GM12874 (cell line): ENCODE measurements around the gene LYST.

Experiments
- TF ChIP-seq, protein P1 (sequence below): IDR thresholded peaks from 2 replicates; pipeline ENCODE4 v1.5.1; 2011; ENCODE audit warnings: low read depth, mild to moderate bottlenecking, control low read depth, low read length, moderate library complexity; ENCODE audit not compliant: insufficient read depth

The LYST gene

DNA sequence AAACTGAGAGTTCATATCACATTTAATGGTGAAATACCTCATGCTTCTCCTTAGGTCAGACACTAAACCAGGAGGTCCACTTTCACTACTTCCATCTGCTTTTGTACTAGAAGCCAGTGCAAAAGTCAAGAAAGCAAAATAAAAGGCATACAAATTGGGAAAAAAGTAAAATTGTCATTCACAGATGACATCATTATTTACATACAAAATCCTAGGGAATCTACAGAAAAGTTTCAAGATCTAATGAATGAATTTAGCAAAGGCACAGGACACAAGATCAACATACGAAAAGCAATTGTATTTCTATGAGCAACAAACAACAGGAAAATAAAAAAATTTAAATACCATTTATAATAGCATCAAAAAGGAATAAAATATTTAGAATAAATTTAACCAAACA, 41.5 kb downstream of the LYST start:
- TF ChIP-seq, protein P1, sequence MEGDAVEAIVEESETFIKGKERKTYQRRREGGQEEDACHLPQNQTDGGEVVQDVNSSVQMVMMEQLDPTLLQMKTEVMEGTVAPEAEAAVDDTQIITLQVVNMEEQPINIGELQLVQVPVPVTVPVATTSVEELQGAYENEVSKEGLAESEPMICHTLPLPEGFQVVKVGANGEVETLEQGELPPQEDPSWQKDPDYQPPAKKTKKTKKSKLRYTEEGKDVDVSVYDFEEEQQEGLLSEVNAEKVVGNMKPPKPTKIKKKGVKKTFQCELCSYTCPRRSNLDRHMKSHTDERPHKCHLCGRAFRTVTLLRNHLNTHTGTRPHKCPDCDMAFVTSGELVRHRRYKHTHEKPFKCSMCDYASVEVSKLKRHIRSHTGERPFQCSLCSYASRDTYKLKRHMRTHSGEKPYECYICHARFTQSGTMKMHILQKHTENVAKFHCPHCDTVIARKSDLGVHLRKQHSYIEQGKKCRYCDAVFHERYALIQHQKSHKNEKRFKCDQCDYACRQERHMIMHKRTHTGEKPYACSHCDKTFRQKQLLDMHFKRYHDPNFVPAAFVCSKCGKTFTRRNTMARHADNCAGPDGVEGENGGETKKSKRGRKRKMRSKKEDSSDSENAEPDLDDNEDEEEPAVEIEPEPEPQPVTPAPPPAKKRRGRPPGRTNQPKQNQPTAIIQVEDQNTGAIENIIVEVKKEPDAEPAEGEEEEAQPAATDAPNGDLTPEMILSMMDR: no peak

DNA sequence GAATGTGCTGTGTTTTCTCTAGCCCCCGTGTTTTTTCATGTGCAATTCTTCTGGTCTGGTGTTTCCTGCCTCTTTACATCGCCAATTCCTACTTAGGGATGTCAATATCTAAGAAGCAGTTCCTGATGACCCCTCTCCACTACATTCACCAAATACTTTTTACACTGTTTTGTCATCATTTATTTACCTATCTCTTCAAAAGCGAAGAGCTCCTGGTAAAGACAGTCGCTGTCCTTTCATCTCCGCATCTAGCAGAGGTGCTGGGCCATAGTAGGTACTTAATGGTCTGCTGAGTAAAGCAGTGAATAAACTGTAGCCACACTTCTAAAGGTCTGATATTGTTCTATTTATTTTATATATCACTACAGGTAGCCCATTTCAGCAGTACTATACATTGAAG, 43.0 kb downstream of the LYST start:
- TF ChIP-seq, protein P1: no peak

DNA sequence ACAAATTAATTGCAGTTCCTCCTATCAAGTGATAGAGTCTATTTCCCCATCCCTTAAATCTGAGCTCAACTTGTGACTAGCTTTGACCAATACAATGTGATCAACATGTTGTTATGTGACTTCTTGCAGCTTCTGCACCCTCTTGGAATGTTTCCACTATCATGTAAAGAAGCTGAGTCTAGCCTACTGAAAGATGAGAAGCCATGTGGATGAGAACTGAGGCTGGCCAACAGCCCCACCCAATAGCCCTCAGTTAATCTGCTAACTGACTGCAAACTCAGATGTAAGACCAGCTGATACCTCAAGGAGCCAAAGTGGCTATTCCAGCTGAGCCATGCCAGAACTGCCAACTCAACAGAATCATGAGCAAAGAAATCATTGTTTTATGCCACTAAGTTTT, 44.0 kb downstream of the LYST start:
- TF ChIP-seq, protein P1: no peak

DNA sequence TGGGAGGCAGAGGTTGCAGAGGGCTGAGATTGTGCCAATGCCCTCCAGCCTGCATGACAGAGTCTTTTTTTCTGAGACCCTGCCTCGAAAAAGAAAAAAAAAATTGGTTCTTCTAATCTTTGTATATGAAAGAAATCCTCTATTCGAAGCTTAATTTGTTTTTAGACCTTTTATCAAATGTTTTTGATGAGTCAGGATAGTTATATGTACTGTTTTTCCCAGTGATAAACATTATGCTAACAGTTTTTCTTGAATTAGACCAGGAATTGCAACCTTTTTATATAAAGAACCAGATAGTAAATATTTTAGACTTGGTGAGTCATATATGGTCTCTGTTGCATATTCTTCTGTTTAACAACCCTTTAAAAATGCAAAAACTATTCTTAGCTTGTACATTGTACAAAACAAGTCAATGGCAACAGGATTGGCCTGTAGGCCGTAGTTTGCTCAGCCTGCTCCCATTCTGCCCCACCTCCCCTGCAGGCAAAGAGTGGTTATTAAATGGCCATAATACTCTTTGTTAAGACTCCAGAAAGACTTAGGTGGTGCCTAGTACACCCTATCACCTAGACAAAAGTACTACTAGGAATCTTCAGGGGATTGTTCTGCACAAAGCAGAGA, 45.2 kb downstream of the LYST start:
- TF ChIP-seq, protein P1: no peak

DNA sequence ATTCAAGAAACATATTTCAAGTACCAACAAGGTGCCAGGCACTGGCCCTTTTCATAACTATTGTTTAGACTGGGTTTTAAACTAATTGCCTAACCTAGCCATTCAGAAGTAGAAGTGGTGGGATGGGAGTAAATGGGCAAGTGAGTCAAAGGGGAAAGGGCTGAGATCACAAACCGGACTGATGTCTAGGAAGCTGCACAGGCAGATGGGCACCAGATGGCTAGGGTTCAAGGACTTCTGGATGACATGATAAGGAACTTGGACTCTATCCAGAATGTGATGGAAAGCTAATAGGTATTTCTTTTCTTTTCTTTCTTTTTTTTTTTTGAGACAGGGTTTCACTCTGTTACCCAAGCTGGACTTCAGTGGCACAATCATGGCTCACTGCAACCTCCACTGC, 46.6 kb downstream of the LYST start:
- TF ChIP-seq, protein P1: no peak

DNA sequence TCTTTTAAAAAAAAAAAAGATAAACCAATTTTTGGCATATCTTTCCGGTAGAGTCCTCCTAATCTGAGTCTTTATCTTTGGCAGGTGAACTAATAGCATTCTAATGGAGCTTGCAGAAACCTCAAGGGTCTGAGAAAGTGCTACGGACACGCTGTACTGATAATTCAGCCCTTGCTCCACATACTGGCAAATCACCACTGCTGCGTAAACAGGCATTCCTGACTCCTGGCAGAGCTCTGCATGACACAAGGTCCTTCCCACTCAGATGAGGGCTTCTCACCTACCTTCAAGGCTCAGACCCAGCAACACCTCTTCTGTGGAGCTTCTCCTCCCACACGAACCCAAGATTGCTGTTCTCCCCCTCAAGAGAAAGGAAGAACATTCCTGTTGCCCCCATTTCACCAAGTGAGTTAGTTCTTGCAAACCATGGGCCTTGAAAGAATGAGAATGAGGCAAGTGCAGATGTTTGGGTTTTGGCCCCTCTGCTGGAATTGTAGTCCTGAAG, 48.0 kb downstream of the LYST start:
- TF ChIP-seq, protein P1: no peak

DNA sequence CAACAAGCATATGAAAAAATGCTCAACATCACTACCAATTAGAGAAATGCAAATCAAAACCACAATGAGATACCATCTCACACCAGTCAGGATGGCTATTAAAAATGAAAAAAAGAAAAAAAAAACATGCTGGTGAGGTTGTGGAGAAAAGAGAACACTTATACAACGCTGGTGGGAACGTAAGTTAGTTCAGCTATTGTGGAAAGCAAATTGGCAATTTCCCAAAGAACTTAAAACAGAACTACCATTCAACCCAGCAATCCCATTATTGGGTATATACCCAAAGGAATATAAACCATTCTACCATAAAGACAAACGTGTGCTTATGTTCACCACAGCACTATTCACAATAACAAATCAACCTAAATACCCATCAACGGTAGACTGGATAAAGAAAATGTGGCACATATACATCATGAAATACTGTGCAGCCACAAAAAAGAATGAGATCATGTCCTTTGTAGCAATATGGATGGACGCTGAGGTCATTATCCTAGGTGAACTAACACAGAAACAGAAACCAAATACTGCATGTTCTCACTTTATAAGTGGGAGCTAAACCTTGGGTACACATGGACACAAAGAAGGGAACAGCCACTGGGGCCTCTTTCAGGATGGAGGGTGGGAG, 49.5 kb downstream of the LYST start:
- TF ChIP-seq, protein P1: no peak
